Measurements from ENCODE around the gene IRF7. TPM values are rescaled to one million over a fixed set of nuclear protein-coding genes. Genes with fewer than 3 reads are reported as not detected.

The IRF7 gene
- total and polyA plus RNA-seq, 9 of the 15 experiments (the other 6 are each of a cell fraction or from before 2014, with no cell fraction given), result 0.27 to 7.6 (median 1.8) TPM

DNA sequence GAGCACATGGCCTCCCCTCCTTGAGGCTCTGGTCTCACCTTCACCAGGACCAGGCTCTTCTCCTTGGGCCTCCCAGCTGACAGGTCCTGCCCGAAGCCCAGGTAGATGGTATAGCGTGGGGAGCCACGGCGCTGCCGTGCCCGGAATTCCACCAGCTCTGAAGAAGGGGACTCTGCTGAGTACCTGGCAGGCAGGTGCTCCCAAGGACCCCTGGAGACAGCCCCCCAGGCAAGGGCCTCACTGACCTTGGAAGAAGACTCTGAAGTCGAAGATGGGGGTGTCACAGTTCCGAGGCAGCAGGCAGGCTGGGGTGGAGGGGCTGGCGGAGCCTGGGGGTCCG is 2.8 kb downstream of the IRF7 start:
- Histone ChIP-seq H3K4me3 (no peak overlapping the region), H3K4me2 (ENCODE audit: insufficient read depth, low read length) (no peak overlapping the region), H3K27me3 (ENCODE audit: control insufficient read depth in 2 of 2, insufficient read depth in 2 of 2, low read length in 2 of 2) (no peaks in the 10 kb centered on the region), H3K9me1 (ENCODE audit: control insufficient read depth, insufficient read depth, low read length) (peaks cover 1% of the 10 kb centered on the region), H3K36me3 (ENCODE audit: control insufficient read depth, insufficient read depth, low read length) (peaks cover 83% of the 10 kb centered on the region; the same call in 2 of the 3 replicates), H3K9me3 (replicated peaks; ENCODE audit: control insufficient read depth, insufficient read depth, low read depth, low read length) (no peaks in the 10 kb centered on the region), H3K9ac (ENCODE audit: insufficient read depth in 1 of 2, low read depth in 2 of 2, low read length in 2 of 2) (peak overlapping the region in 1 of 2 experiments; percentile 75; a peak in 1 of 4 replicates), H3K4me1 (replicated peaks in 1 of 2; ENCODE audit: control insufficient read depth in 2 of 2, insufficient read depth in 2 of 2, low read length in 2 of 2) (peaks cover 8 to 76% of the 10 kb centered on the region in 2 experiments), H2AFZ (ENCODE audit: low read depth, low read length) (no peak overlapping the region), H3K79me2 (ENCODE audit: control insufficient read depth, insufficient read depth, low read length) (peaks cover 9% of the 10 kb centered on the region; the same call in 1 of the 3 replicates), H3K27ac (ENCODE audit: extremely low read depth, low read depth, low read length) (peak overlapping the region; percentile 56; the same call in 1 of the 3 replicates), H4K20me1 (replicated peaks; ENCODE audit: control insufficient read depth, insufficient read depth, low read length) (peaks cover 17% of the 10 kb centered on the region)
- BruUV-seq (replicated peaks), result no TSS peak
- no peak for DNase-seq (ENCODE audit: extremely low read depth in 1 of 4, low spot score in 3 of 4)
- no peak for ATAC-seq
- in situ Hi-C loops (cut with MboI), result no loop called here
- POLR2A ChIA-PET, result interaction anchor here (0.8 kb wide), 1 partner anchor 28 kb away, joined by 3 read pairs; no protein-coding TSS in a partner anchor
- FAIRE-seq, result no peak
- intact Hi-C loops (cut with micrococcal nuclease), result loop anchor here (10.0 kb wide), 1 partner anchor 58 kb away; no protein-coding TSS in a partner anchor
- 85% methylated on average over 6 of the region's 10 CpGs for WGBS (ENCODE audit: insufficient coverage, low coverage, missing lambda C conversion rate)
- CTCF ChIA-PET (ENCODE audit: low intra/inter-chr PET ratio), result no interaction called here
- TF ChIP-seq L3MBTL2 (IDR thresholded peaks at IDR 0.05), result 0 out of 2 replicates have a peak, but pooled peaks have one; percentile 42
- TF ChIP-seq TAF9B (IDR thresholded peaks at IDR 0.05; ENCODE audit: partially characterized antibody), result no peak
- no peak for TF ChIP-seq BCOR (IDR thresholded peaks at IDR 0.05)
- TF ChIP-seq, protein P1, sequence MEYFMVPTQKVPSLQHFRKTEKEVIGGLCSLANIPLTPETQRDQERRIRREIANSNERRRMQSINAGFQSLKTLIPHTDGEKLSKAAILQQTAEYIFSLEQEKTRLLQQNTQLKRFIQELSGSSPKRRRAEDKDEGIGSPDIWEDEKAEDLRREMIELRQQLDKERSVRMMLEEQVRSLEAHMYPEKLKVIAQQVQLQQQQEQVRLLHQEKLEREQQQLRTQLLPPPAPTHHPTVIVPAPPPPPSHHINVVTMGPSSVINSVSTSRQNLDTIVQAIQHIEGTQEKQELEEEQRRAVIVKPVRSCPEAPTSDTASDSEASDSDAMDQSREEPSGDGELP (CRISPR knock-in tag; IDR thresholded peaks at IDR 0.05; ENCODE audit: borderline replicate concordance), result peak; percentile 38; the same call in 1 of the 2 replicates
- TF ChIP-seq SRSF1 (IDR thresholded peaks at IDR 0.05; ENCODE audit: low read depth, low read length), result no peak
- TF ChIP-seq C11orf30 (IDR thresholded peaks at IDR 0.05; ENCODE audit: low read depth), result no peak
- TF ChIP-seq CREB1 (IDR thresholded peaks at IDR 0.05), result no peak
- TF ChIP-seq CREB1 (CRISPR knock-in tag; IDR thresholded peaks at IDR 0.05), result 0 out of 2 replicates have a peak, but pooled peaks have one; percentile 28
- TF ChIP-seq POLR2G (IDR thresholded peaks at IDR 0.05; ENCODE audit: low read depth, low read length), result peak; percentile 43; the same call in 1 of the 2 replicates
- no peak for TF ChIP-seq TRIM24 (IDR thresholded peaks at IDR 0.05)
- TF ChIP-seq ZZZ3 (IDR thresholded peaks at IDR 0.05), result no peak
- TF ChIP-seq CBFB (CRISPR knock-in tag; IDR thresholded peaks at IDR 0.05), result peak; percentile 34; the same call in 1 of the 2 replicates
- no peak for TF ChIP-seq ZBTB17 (CRISPR knock-in tag; IDR thresholded peaks at IDR 0.05)
